Jurkat, Clone E6-1 (cell line): ENCODE results near the gene ELOF1. TPM values are rescaled to one million over a fixed set of nuclear protein-coding genes. Genes with fewer than 3 reads are reported as not detected.
"Not testable (repeated sequence)": the region's sequence is repeated elsewhere in the genome, so short reads cannot be mapped to it uniquely, and the experiment has no call there.

Experiments used
- DNase-seq: peaks from one replicate; pipeline ENCODE4 v3.0.0-alpha.2; 2011; ENCODE audit warnings: low read depth, low spot score
- H3K4me3 ChIP-seq: 2 replicates; pipeline ENCODE4 v1.5.1; 2011; ENCODE audit warnings: mild to moderate bottlenecking, low read length, control low read depth, moderate library complexity
- polyA plus RNA-seq: library from polyadenylated mRNA; unstranded; fragments of >200 nt; gene quantifications from one replicate; pipeline ENCODE4 v1.2.1, GENCODE V29; 2012; ENCODE audit warnings: missing spikeins; ENCODE audit not compliant: insufficient read length, insufficient read depth

Gene ELOF1
- polyA plus RNA-seq, result 72.6 TPM

- peak; percentile 97 for DNase-seq
- peak within 1 kb of the TSS; percentile 97 for H3K4me3 ChIP-seq
Measured at GRCh38 chr19:11558881-11559828, at the start of gene ELOF1. Gene ELOF1 (minus strand): TSS chr19:11559230. CDS start chr19:11554347, 4,883 bp downstream.

DNA sequence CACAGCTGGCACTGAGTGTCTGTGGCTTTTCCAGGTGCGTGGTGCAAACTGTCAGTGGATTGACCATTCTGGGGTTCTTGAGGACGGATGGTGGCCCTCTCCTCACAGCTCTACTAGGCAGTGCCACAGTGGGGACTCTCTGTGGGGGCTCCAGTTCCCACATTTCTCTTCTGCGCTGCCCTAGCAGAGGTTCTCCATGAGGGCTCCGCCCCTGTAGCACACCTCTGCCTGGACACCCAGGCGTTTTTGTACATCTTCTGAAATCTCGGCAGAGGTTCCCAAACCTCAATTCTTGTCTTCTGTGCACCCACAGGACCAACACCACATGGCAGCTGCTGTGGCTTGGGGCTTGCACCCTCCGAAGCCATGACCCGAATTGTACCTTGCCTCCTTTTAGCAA lies 47.5 kb upstream of the ELOF1 start:
- DNase-seq, result no peak
- H3K4me3 ChIP-seq, result no peak overlapping the region

GRCh38 chr19:11599704-11600103 lies 40.7 kb upstream of the ELOF1 start:
- DNase-seq, H3K4me3 ChIP-seq: not testable (repeated sequence)

DNA sequence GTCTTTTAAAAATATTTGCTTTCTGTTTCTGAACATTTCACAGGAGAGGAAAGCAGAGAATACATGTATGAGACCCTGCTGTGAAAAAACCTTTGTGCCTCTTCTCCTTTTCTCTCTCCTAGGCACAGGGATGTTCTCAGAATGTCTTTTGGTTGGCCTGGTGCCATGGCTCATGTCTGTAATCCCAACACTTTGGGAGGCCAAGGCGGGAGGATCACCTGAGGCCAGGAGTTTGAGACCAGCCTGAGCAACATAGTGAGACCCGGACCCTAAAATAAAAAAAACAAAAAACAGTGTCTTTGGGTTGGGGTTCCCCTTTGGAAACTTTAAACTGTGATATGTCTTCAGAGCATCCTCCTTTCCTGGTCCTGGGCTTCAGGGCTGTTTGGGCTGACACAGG lies 39.7 kb upstream of the ELOF1 start:
- DNase-seq, result no peak
- H3K4me3 ChIP-seq, result no peak overlapping the region

- H3K4me3 ChIP-seq, result peak overlapping the region; percentile 90
- DNase-seq, result no peak
Measured at GRCh38 chr19:11598103-11598483, 39.1 kb upstream of the ELOF1 start.

DNA sequence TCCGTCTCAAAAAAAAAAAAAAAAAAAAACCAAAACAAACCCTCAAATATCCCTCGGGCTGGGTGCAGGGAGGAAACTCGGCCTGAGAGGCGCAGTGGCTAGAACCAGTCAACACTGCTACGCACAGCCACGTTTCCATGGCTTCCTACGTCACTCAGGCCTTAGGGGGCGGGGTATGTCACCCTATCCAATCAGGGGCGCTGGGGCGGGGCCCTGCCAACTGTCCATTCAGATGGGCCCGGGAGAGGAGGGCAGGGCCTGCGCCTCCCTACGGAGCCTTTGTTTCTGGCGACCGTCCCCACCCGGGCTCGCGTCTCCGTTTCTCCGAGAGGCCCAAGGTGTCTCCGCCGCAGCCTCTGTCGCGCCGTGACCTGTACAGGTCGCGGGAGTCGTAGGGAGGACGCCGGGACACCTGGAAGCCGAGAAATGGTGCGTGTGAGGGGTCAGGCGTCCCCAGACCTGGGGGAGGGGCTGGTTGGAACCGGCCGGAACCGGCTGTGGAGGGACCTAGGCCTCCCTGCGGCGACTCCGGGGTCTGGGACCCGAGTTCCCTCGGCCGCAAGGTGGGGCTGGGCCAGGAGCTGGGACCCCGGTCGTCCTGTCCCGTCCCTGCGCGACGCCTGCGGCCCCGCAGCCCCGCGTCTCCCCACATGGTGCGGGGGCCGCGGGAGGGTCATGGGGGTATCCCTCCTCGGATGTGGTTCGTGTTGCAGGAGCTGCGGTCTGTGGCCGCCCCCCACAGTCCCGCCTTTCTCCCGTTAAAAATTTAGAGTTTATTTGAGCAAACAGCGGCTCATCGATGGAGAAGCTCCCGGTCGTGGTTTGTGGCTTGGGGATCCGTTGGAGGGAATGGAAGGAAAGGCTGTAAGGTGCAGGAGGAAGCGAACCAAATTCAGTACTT lies 38.4 kb upstream of the ELOF1 start, which contains the start of gene ZNF627:
Gene ZNF627 (plus strand): TSS at position 282 of the 901 bp plus-strand sequence. CDS start 145 bp downstream, at position 427.
- peak; percentile 97 for DNase-seq
- peak within 1 kb of the TSS; percentile 90 for H3K4me3 ChIP-seq

DNA sequence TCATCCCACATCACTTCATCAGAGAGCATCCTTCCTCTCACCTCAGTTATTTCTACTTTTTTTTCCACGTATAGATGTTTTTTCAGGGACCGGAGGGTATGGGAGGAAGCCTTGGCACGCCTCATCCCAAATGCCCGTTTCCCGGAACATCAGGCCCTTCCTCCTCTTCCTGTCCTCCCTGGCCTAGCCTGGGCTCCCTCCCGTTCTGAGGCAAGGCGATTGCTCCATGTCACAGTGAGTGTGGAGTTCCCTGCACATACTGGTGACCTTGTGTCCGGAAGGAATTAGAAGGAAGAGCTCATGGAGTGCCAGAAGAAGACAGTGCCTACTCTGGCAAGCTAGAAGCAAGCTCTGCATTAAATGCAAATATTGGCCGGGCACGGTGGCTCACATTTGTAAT lies 37.1 kb upstream of the ELOF1 start:
- no peak for DNase-seq
- no peak overlapping the region for H3K4me3 ChIP-seq

DNA sequence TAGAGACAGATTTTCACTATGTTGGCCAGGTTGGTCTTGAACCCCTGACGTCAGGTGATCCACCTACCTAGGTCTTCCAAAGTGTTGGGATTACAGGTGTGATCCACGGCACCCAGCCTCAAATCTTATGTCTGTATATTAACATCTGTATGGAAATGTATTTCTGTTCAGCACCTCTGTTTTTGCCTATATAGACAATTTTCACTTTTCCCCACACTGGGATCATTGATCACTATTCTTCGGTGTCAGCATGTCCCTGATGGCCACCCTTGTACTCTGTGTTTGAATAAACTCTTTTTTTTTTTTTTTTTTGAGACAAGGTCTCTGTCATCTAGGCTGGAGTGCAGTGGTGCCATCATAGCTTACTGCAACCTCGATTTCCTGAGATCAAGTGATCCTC lies 35.1 kb upstream of the ELOF1 start:
- DNase-seq, result no peak

GRCh38 chr19:11587975-11588631 lies 29.1 kb upstream of the ELOF1 start:
- no peak for DNase-seq
- H3K4me3 ChIP-seq, result no peak overlapping the region

More for the DNA sequence above, 35.1 kb upstream of the ELOF1 start:
- no peak overlapping the region for H3K4me3 ChIP-seq

DNA sequence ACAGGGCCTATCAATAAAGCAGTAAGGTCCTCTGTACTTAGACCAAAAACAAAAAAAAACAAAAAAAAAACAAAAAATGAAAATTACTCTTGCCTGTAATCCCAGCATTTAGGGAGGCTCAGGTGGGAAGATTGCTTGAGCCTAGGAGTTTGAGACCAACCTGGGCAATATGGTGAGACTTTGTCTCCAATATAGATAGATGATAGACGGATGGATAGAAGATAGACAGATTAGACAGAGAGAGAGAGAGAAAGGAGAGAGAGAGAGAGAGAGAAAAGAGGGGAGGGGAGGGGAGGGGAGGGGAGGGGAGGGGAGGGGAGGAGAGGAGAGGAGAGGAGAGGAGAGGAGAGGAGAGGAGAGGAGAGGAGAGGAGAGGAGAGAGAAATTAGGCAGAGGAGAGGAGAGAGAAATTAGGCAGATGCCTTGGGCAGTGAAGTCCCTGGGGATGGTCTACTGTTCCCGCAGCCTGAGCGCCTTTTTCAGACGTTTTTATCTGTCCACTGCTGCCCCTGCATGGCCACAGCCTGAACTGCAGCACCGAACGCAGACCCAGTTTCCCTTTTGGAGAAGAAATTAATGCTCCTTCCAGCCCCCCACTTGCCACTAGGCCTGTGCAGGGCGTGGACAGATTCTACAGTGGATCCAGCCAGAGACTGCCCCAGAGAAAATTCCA lies 28.4 kb upstream of the ELOF1 start:
- DNase-seq, result peak; percentile 62
- no peak overlapping the region for H3K4me3 ChIP-seq

DNA sequence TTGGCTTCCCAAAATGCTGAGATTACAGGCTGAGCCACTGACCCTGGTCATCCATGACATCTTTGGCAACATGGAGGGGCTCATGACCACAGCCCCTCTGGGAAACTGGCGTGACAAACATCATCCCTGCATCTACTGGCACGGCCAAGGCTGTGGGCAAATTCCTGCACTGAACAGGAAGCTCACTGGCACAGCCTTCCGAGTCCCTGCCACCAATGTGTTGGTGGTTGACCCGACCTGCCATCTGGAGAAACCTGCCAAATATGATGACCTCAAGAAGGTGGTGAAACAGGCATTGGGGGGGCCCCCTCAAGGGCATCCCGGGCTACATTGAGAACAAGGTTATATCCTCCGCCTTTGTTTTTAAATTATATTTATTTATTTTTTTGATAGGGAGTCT lies 27.3 kb upstream of the ELOF1 start:
- no peak for DNase-seq
- no peak overlapping the region for H3K4me3 ChIP-seq

- H3K4me3 ChIP-seq, result no peak overlapping the region
- peak; percentile 47 for DNase-seq
Measured at GRCh38 chr19:11581740-11582139, 22.7 kb upstream of the ELOF1 start.

GRCh38 chr19:11580116-11580515 lies 21.1 kb upstream of the ELOF1 start:
- H3K4me3 ChIP-seq, result no peak overlapping the region
- no peak for DNase-seq

GRCh38 chr19:11578258-11579142 lies 19.5 kb upstream of the ELOF1 start:
- H3K4me3 ChIP-seq, result no peak overlapping the region
- no peak for DNase-seq

GRCh38 chr19:11577451-11578257 lies 18.6 kb upstream of the ELOF1 start, which contains the start of gene ACP5:
Gene ACP5 (minus strand): TSS chr19:11577645. CDS start chr19:11577317, 328 bp downstream.
- H3K4me3 ChIP-seq, result no peak within 1 kb of the TSS
- no peak for DNase-seq

DNA sequence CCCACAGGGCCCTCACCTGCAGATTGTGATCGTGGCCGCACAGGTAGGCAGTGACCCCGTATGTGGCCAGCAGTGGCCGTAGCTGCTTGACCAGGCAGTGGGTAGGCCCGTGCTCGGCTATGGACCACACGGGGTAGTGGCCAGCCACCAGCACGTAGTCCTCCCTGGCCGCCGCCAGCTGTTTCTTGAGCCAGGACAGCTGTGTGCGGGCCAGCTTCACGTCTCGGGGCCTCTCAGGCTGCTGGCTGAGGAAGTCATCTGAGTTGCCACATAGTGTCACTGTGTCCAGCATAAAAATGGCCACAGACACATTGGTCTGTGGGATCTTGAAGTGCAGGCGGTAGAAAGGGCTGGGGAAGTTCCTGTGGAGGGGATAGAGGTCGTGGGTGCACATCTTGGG lies 17.2 kb upstream of the ELOF1 start:
- DNase-seq, result no peak

DNA sequence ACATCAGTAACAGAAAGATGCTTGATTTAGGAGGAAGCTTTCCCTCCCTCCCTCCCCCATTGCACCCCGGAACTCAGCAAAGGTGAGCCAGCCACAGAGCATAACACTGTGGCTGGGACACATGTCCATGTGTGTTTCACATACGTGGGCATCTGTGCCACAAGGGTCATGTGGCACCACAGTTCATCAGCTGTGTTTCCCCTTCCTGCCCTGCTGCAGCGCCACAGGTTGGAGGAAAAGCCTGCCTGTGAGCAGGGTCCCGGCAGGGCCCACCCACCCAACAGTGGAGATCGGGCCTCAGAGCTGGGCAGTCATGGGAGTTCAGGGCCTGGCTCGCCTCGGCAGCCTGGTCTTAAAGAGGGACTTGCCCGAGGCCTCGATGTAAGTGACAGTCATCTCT lies 15.7 kb upstream of the ELOF1 start:
- no peak overlapping the region for H3K4me3 ChIP-seq
- no peak for DNase-seq

More for the DNA sequence above, 17.2 kb upstream of the ELOF1 start:
- H3K4me3 ChIP-seq, result no peak overlapping the region
